Lung (tissue), 12 donors: ENCODE results near the gene KCTD11. TPM values are rescaled to one million over a fixed set of nuclear protein-coding genes. Genes with fewer than 3 reads are reported as not detected.

Source experiments
- ATAC-seq: fragments of 200-7000 bp; cut with Tn5 transposase; one replicate; pipeline ENCODE4 v1.9.1; 2020; ENCODE audit warnings: moderate number of reproducible peaks; ENCODE audit not compliant: insufficient read depth, low FRiP score
- DNase-seq, 3 donors: peaks; one replicate each; pipeline ENCODE4 v3.0.0-alpha.2; 2013 to 2017
- H3K27ac ChIP-seq, 2 donors: one replicate each; pipeline ENCODE4 v1.5.1; 2013; ENCODE audit warnings: mild to moderate bottlenecking in 2 of 2, moderate library complexity in 2 of 2, control low read depth in 1 of 2, inconsistent platforms in 1 of 2, low read depth in 1 of 2, low read length in 1 of 2
- H3K27me3 ChIP-seq, 3 donors: one replicate each; pipeline ENCODE4 v1.5.1; 2013; ENCODE audit warnings: low read length in 2 of 3; ENCODE audit not compliant: control insufficient read depth in 3 of 3, insufficient read depth in 3 of 3
- H3K36me3 ChIP-seq, 4 donors: one replicate each; pipeline ENCODE4 v1.5.1; 2013; ENCODE audit warnings: low read length in 4 of 4, mild to moderate bottlenecking in 1 of 4, moderate library complexity in 1 of 4; ENCODE audit not compliant: control insufficient read depth in 4 of 4, insufficient read depth in 4 of 4
- H3K4me1 ChIP-seq, 5 donors: one replicate each; pipeline ENCODE4 v1.5.1; 2013; ENCODE audit warnings: low read length in 5 of 5, mild to moderate bottlenecking in 2 of 5, moderate library complexity in 1 of 5; ENCODE audit not compliant: control insufficient read depth in 5 of 5, insufficient read depth in 5 of 5
- H3K4me3 ChIP-seq: one replicate; pipeline ENCODE4 v1.5.1; 2013; ENCODE audit warnings: mild to moderate bottlenecking, control low read depth, moderate library complexity
- H3K9ac ChIP-seq, 2 donors: one replicate each; pipeline ENCODE4 v1.5.1; 2013; ENCODE audit warnings: low read length in 2 of 2, control low read depth in 1 of 2; ENCODE audit not compliant: insufficient read depth in 1 of 2
- H3K9me3 ChIP-seq, 4 donors: one replicate each; pipeline ENCODE4 v1.5.1; 2013; ENCODE audit warnings: low read length in 3 of 4, mild to moderate bottlenecking in 1 of 4, moderate library complexity in 1 of 4; ENCODE audit not compliant: control insufficient read depth in 4 of 4, insufficient read depth in 3 of 4
- WGBS, 2 donors: extraction: QIAGEN DNeasy Blood & Tissue Kit; methylation state at CpG; one replicate each; pipeline ENCODE4 v1.1.7; 2013; 5-methylcytosine and 5-hydroxymethylcytosine counted together
- polyA plus RNA-seq, 2 donors: library from polyadenylated mRNA; stranded (reverse); fragments of 200-250 nt; gene quantifications; one replicate each; pipeline ENCODE4 v1.2.1, GENCODE V29; 2013
- total RNA-seq, 2 donors: library from RNA; depleted of rRNA in 1 of 2; stranded (reverse); fragments of >200 nt in 1 of 2; gene quantifications; one replicate each; pipeline ENCODE4 v1.2.1, GENCODE V29; 2014 to 2021
- TF ChIP-seq, protein P1 (sequence below): IDR thresholded peaks from 2 replicates; pipeline ENCODE4 v1.5.1; 2012; ENCODE audit warnings: mild to moderate bottlenecking; ENCODE audit errors: control extremely low read depth, extremely low read depth
- donor health status: control.
- donor health status: control.
- donor health status: Bipolar disorder and iron deficiency.
- donor health status: healthy.
- donor health status: DM: yes; HTN: yes; CAD: no.

The KCTD11 gene
- total and polyA plus RNA-seq, 4 donors: 5.9 to 14.9 (median 12.6) TPM

DNA sequence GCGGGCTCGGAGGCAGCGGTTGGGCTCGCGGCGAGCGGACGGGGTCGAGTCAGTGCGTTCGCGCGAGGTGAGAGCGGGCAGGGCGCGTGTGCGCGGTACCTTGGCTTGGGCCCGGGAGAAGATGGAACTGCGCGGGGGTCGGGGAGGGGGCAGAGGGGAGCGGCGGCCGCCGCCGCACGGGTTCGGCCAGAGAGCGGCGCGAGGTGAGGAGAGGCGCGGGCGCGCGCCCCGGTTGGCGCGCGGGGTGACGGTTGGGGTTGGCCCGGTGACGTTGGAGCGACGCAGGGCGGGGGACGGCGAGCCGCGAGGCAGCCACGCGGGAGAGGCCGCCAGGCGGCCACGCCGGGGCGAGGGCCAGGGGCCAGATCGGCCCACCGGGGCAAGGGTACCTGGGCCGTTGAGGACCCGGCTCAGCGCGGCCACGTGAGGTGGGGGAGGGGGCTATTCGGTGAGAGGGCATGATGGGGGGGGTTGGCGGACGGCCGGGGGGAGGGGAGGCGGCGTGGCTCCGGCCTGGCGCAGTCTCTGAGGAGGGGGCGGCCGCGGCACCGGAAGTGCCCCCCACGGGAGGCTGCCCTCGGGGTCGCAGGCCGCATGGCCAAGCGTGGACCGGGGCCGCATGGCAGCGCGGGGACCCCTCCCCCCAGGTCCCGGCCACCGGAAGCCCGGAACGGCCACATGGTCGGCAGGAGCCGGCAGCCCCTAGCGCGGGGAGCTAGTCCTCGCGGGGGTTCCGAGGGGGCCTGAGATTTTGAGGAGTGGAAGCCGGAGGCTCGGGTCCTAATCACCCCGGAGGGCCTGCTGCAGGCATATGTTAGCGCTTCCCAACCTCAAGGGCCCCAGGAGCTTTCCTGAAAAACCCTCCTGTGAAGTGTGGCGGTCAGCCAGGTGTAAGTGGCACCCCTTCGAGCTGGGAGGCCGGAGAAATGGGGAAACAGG is 44.0 kb upstream of the KCTD11 start:
- Histone ChIP-seq H3K27me3 (no peaks in the 10 kb centered on the region), H3K27ac (peak overlapping the region; percentile 84 to 99), H3K36me3 (peaks cover 17 to 27% (median 25%) of the 10 kb centered on the region in 4 donors), H3K9ac (peak overlapping the region; percentile 51 to 73), H3K9me3 (peaks cover 0 to 2% (median 0%) of the 10 kb centered on the region in 4 donors), H3K4me1 (peaks cover 0 to 17% (median 8%) of the 10 kb centered on the region in 5 donors), H3K4me3 (peak overlapping the region; percentile 89)
- ATAC-seq (peak; percentile 49), DNase-seq (peak in 2 of 3 donors; percentile 29 to 42)
- WGBS, 2 donors: 0 to 1% methylated on average over 53 to 104 of the region's 104 CpGs
- TF ChIP-seq, protein P1, sequence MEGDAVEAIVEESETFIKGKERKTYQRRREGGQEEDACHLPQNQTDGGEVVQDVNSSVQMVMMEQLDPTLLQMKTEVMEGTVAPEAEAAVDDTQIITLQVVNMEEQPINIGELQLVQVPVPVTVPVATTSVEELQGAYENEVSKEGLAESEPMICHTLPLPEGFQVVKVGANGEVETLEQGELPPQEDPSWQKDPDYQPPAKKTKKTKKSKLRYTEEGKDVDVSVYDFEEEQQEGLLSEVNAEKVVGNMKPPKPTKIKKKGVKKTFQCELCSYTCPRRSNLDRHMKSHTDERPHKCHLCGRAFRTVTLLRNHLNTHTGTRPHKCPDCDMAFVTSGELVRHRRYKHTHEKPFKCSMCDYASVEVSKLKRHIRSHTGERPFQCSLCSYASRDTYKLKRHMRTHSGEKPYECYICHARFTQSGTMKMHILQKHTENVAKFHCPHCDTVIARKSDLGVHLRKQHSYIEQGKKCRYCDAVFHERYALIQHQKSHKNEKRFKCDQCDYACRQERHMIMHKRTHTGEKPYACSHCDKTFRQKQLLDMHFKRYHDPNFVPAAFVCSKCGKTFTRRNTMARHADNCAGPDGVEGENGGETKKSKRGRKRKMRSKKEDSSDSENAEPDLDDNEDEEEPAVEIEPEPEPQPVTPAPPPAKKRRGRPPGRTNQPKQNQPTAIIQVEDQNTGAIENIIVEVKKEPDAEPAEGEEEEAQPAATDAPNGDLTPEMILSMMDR: no peak

- peak; percentile 69 to 72 (median 70) for DNase-seq
- Histone ChIP-seq H3K9me3 (peaks cover 0 to 2% (median 0%) of the 10 kb centered on the region in 4 donors), H3K4me1 (peaks cover 0 to 17% (median 11%) of the 10 kb centered on the region in 5 donors), H3K27me3 (no peaks in the 10 kb centered on the region), H3K4me3 (peak overlapping the region; percentile 89), H3K36me3 (peaks cover 17 to 36% (median 32%) of the 10 kb centered on the region in 4 donors), H3K27ac (peak overlapping the region; percentile 84 to 99), H3K9ac (peak overlapping the region; percentile 51 to 73)
- ATAC-seq: peak; percentile 34
- WGBS, 2 donors: 0% methylated on average over 14 of the region's 14 CpGs
- TF ChIP-seq, protein P1: no peak
Measured at GRCh38 chr17:7308625-7309433, 43.1 kb upstream of the KCTD11 start.

- Histone ChIP-seq H3K27me3 (no peaks in the 10 kb centered on the region), H3K27ac (peak overlapping the region in 1 of 2 donors; percentile 18), H3K36me3 (peaks cover 17 to 39% (median 33%) of the 10 kb centered on the region in 4 donors), H3K9me3 (peaks cover 0 to 2% (median 0%) of the 10 kb centered on the region in 4 donors), H3K9ac (no peak overlapping the region), H3K4me3 (no peak overlapping the region), H3K4me1 (peaks cover 6 to 23% (median 14%) of the 10 kb centered on the region in 5 donors)
- no peak for DNase-seq
- ATAC-seq: no peak
- WGBS, 2 donors: 77 to 84% methylated on average over 12 of the region's 12 CpGs
- TF ChIP-seq, protein P1: no peak
Measured at GRCh38 chr17:7309628-7310027, 42.3 kb upstream of the KCTD11 start.
